ENCODE data around the gene ADGRL3.

The ADGRL3 gene

GRCh38 chr4:61200187-61200915, at the start of gene ADGRL3:
Gene ADGRL3 (plus strand): TSS chr4:61200326.
- TF ChIP-seq POLR2A (IDR thresholded peaks at IDR 0.05; ENCODE audit: low read length) (no peak), GATA1 (IDR thresholded peaks at IDR 0.05; ENCODE audit: low read depth, low read length) (no peak)
- DNase-seq: no peak

GRCh38 chr4:61152433-61152832, 47.7 kb upstream of the ADGRL3 start:
- no peak for DNase-seq
- no peak for TF ChIP-seq GATA1 (IDR thresholded peaks at IDR 0.05; ENCODE audit: low read depth, low read length)
- TF ChIP-seq POLR2A (IDR thresholded peaks at IDR 0.05; ENCODE audit: low read length): no peak

GRCh38 chr4:61160478-61160877, 39.6 kb upstream of the ADGRL3 start:
- TF ChIP-seq GATA1 (IDR thresholded peaks at IDR 0.05; ENCODE audit: low read depth, low read length): no peak

GRCh38 chr4:61162116-61162515, 38.0 kb upstream of the ADGRL3 start:
- DNase-seq: no peak
- TF ChIP-seq POLR2A (IDR thresholded peaks at IDR 0.05; ENCODE audit: low read length) (no peak), GATA1 (IDR thresholded peaks at IDR 0.05; ENCODE audit: low read depth, low read length) (no peak)

More at GRCh38 chr4:61160478-61160877, 39.6 kb upstream of the ADGRL3 start:
- DNase-seq: no peak

- no peak for DNase-seq
- TF ChIP-seq GATA1 (IDR thresholded peaks at IDR 0.05; ENCODE audit: low read depth, low read length) (no peak), POLR2A (IDR thresholded peaks at IDR 0.05; ENCODE audit: low read length) (no peak)
These were observed 26.3 kb upstream of the ADGRL3 start for GRCh38 chr4:61173799-61174198.

- no peak for DNase-seq
- TF ChIP-seq POLR2A (IDR thresholded peaks at IDR 0.05; ENCODE audit: low read length) (no peak), GATA1 (IDR thresholded peaks at IDR 0.05; ENCODE audit: low read depth, low read length) (no peak)
These were observed 24.6 kb upstream of the ADGRL3 start for GRCh38 chr4:61175495-61175894.

GRCh38 chr4:61177367-61177766, 22.8 kb upstream of the ADGRL3 start:
- TF ChIP-seq POLR2A (IDR thresholded peaks at IDR 0.05; ENCODE audit: low read length) (no peak), GATA1 (IDR thresholded peaks at IDR 0.05; ENCODE audit: low read depth, low read length) (no peak)
- DNase-seq: no peak

- DNase-seq: no peak
- TF ChIP-seq POLR2A (IDR thresholded peaks at IDR 0.05; ENCODE audit: low read length): no peak
- TF ChIP-seq GATA1 (IDR thresholded peaks at IDR 0.05; ENCODE audit: low read depth, low read length): no peak
These were observed 19.7 kb upstream of the ADGRL3 start for GRCh38 chr4:61180405-61180804.

GRCh38 chr4:61182915-61183314, 17.2 kb upstream of the ADGRL3 start:
- no peak for DNase-seq
- TF ChIP-seq POLR2A (IDR thresholded peaks at IDR 0.05; ENCODE audit: low read length) (no peak), GATA1 (IDR thresholded peaks at IDR 0.05; ENCODE audit: low read depth, low read length) (no peak)

GRCh38 chr4:61185288-61185687, 14.8 kb upstream of the ADGRL3 start:
- TF ChIP-seq GATA1 (IDR thresholded peaks at IDR 0.05; ENCODE audit: low read depth, low read length) (no peak), POLR2A (IDR thresholded peaks at IDR 0.05; ENCODE audit: low read length) (no peak)
- no peak for DNase-seq

GRCh38 chr4:61192392-61192791, 7.7 kb upstream of the ADGRL3 start:
- TF ChIP-seq GATA1 (IDR thresholded peaks at IDR 0.05; ENCODE audit: low read depth, low read length): no peak
- TF ChIP-seq POLR2A (IDR thresholded peaks at IDR 0.05; ENCODE audit: low read length): no peak
- no peak for DNase-seq

GRCh38 chr4:61193863-61194262, 6.3 kb upstream of the ADGRL3 start:
- DNase-seq: no peak
- TF ChIP-seq GATA1 (IDR thresholded peaks at IDR 0.05; ENCODE audit: low read depth, low read length) (no peak), POLR2A (IDR thresholded peaks at IDR 0.05; ENCODE audit: low read length) (no peak)

- no peak for TF ChIP-seq GATA1 (IDR thresholded peaks at IDR 0.05; ENCODE audit: low read depth, low read length)
- TF ChIP-seq POLR2A (IDR thresholded peaks at IDR 0.05; ENCODE audit: low read length): no peak
- DNase-seq: no peak
These were observed 5.6 kb upstream of the ADGRL3 start for GRCh38 chr4:61194571-61194970.

GRCh38 chr4:61195101-61195500, 5.0 kb upstream of the ADGRL3 start:
- TF ChIP-seq POLR2A (IDR thresholded peaks at IDR 0.05; ENCODE audit: low read length) (no peak), GATA1 (IDR thresholded peaks at IDR 0.05; ENCODE audit: low read depth, low read length) (no peak)
- DNase-seq: no peak

- no peak for DNase-seq
- no peak for TF ChIP-seq POLR2A (IDR thresholded peaks at IDR 0.05; ENCODE audit: low read length)
- no peak for TF ChIP-seq GATA1 (IDR thresholded peaks at IDR 0.05; ENCODE audit: low read depth, low read length)
These were observed 1.4 kb upstream of the ADGRL3 start for GRCh38 chr4:61198686-61199085.

GRCh38 chr4:61199873-61200186, 296 bp upstream of the ADGRL3 start:
- DNase-seq: no peak
- TF ChIP-seq GATA1 (IDR thresholded peaks at IDR 0.05; ENCODE audit: low read depth, low read length): no peak
- no peak for TF ChIP-seq POLR2A (IDR thresholded peaks at IDR 0.05; ENCODE audit: low read length)

Data from erythroblast (primary cell).